Esophagus muscularis mucosa (tissue), 4 donors: Measurements from ENCODE around the gene DENND4C. TPM values are rescaled to one million over a fixed set of nuclear protein-coding genes. Genes with fewer than 3 reads are reported as not detected.

Source experiments
- DNase-seq: peaks from one replicate; pipeline ENCODE4 v3.0.0-alpha.2; 2017; ENCODE audit errors: extremely low spot score
- H3K27ac ChIP-seq, 4 donors: fragments of 200-600 bp; sonication (generic); replicated peaks in 1 of 4; 1 replicate in 3 of 4; 2 replicates in 1 of 4; pipeline ENCODE4 v1.5.1; 2016 to 2019; ENCODE audit warnings: mild to moderate bottlenecking in 1 of 4
- H3K27me3 ChIP-seq, 4 donors: fragments of 200-600 bp; sonication (generic); one replicate each; pipeline versions ENCODE4 v1.5.1 to v1.6.0; 2016 to 2019
- H3K36me3 ChIP-seq, 4 donors: fragments of 200-600 bp; sonication (generic); one replicate each; pipeline ENCODE4 v1.5.1; 2016 to 2019
- H3K4me1 ChIP-seq, 4 donors: fragments of 200-600 bp; sonication (generic); one replicate each; pipeline ENCODE4 v1.5.1; 2016 to 2019
- H3K4me3 ChIP-seq, 4 donors: fragments of 200-600 bp; sonication (generic); 1 replicate in 2 of 4; 2 replicates in 2 of 4; pipeline ENCODE4 v1.5.1; 2016 to 2019; ENCODE audit warnings: mild to moderate bottlenecking in 4 of 4, moderate library complexity in 1 of 4
- H3K9me3 ChIP-seq, 4 donors: fragments of 200-600 bp; sonication (generic); 1 replicate in 3 of 4; 2 replicates in 1 of 4; pipeline ENCODE4 v1.5.1; 2016 to 2019
- EP300 ChIP-seq: sonication (generic); formaldehyde crosslinking; IDR thresholded peaks from one replicate; pipeline ENCODE4 v1.6.1; 2017; ENCODE audit warnings: antibody characterized with exemption
- POLR2A ChIP-seq: fragments of 450-650 bp; IDR thresholded peaks from one replicate; pipeline ENCODE4 v1.6.1; 2017; ENCODE audit warnings: antibody characterized with exemption, moderate library complexity, mild to moderate bottlenecking, low read depth
- POLR2AphosphoS5 ChIP-seq, 2 donors: sonication (generic); formaldehyde crosslinking; IDR thresholded peaks; one replicate each; pipeline ENCODE4 v1.6.1; 2017; ENCODE audit warnings: antibody characterized with exemption in 2 of 2
- WGBS: methylation state at CpG from one replicate; pipeline ENCODE4 v1.1.5; 2018; 5-methylcytosine and 5-hydroxymethylcytosine counted together
- intact Hi-C: fragments of 100-400 bp; cut with DNase I; formaldehyde crosslinking; loops from one replicate; pipeline ENCODE4 v1.15.1; 2023
- total RNA-seq, 4 donors: library from RNA; depleted of rRNA; stranded (reverse); fragments of >200 nt; gene quantifications; one replicate each; pipeline versions ENCODE4 v1.1.0 to v1.2.1, GENCODE V29; 2016
- TF ChIP-seq, protein P1 (sequence below), 3 experiments: fragments of 200-600 bp in 2 of 3; fragments of 450-650 bp in 1 of 3; sonication (generic) in 2 of 3; IDR thresholded peaks; one replicate each; pipeline ENCODE4 v1.5.1; 2017 to 2019; ENCODE audit warnings: antibody characterized with exemption in 3 of 3, mild to moderate bottlenecking in 2 of 3, moderate library complexity in 1 of 3

DENND4C gene
- total RNA-seq, 4 donors from 2014 or later: 59.1 to 97.3 (median 88.1) TPM

DNA sequence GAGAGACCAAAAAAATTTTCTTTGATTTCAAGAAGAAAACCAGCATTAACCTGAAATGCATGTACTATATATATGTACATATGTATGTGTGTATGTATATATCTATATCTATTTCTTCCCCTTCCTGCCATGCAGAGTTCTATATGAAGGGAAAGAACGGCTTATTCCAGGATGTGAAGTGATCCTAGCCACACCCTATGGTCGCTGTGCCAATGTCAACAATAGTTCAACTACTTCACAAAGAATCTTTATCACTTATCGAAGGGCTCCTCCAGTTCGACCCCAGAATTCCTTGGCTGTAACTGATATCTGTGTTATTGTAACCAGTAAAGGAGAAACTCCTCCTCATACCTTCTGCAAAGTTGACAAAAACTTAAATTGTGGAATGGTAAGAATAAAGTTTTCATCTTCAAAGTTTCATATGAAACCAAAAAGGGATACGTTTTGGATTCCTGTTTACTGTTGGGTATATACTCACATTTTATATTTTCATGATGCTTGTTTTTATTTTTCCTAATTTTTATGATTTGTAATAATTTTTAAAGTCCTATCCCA lies 56.2 kb downstream of the DENND4C start:
- TF ChIP-seq POLR2AphosphoS5 (IDR thresholded peaks at IDR 0.05): no peak
- TF ChIP-seq, protein P1, sequence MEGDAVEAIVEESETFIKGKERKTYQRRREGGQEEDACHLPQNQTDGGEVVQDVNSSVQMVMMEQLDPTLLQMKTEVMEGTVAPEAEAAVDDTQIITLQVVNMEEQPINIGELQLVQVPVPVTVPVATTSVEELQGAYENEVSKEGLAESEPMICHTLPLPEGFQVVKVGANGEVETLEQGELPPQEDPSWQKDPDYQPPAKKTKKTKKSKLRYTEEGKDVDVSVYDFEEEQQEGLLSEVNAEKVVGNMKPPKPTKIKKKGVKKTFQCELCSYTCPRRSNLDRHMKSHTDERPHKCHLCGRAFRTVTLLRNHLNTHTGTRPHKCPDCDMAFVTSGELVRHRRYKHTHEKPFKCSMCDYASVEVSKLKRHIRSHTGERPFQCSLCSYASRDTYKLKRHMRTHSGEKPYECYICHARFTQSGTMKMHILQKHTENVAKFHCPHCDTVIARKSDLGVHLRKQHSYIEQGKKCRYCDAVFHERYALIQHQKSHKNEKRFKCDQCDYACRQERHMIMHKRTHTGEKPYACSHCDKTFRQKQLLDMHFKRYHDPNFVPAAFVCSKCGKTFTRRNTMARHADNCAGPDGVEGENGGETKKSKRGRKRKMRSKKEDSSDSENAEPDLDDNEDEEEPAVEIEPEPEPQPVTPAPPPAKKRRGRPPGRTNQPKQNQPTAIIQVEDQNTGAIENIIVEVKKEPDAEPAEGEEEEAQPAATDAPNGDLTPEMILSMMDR (IDR thresholded peaks at IDR 0.05): no peak
- TF ChIP-seq POLR2A: no peak
- TF ChIP-seq EP300: no peak
- H3K27me3 ChIP-seq: no peaks in the 10 kb centered on the region
- 62% methylated on average over 5 of the region's 5 CpGs for whole genome bisulfite sequencing
- no peak for DNase-seq
- peaks cover 17 to 39% (median 27%) of the 10 kb centered on the region in 4 donors for H3K4me1 ChIP-seq
- H3K4me3 ChIP-seq: no peak overlapping the region
- H3K36me3 ChIP-seq: peaks cover 8 to 29% (median 18%) of the 10 kb centered on the region in 4 donors
- intact Hi-C loops: no loop called here
- H3K9me3 ChIP-seq: no peaks in the 10 kb centered on the region
- no peak overlapping the region for H3K27ac ChIP-seq

DNA sequence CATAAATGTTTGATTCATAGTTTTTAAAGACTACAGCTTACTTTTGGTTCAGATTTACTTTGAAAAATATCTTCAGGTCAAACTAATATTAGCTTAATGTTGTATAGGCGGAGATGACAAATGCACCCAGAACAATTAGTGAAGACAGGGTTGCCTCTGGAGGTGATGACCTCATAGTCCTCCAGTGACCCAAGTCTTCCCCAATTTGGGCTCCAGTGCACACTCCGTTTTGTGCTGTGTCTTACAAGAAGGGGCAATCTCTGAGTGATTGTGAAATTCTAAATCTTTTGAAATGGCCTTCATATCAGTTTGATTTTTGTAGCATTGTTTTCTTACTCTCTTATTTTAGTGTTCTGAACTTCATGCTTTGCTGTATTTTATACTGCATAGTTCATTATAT lies 57.6 kb downstream of the DENND4C start:
- WGBS: 90% methylated on average over 2 of the region's 2 CpGs
- no peaks in the 10 kb centered on the region for H3K9me3 ChIP-seq
- peaks cover 16 to 43% (median 29%) of the 10 kb centered on the region in 4 donors for H3K36me3 ChIP-seq
- intact Hi-C loops: no loop called here
- TF ChIP-seq, protein P1 (IDR thresholded peaks at IDR 0.05): no peak
- TF ChIP-seq EP300 (no peak), POLR2A (no peak), POLR2AphosphoS5 (IDR thresholded peaks at IDR 0.05) (no peak)
- H3K4me3 ChIP-seq: no peak overlapping the region
- no peak overlapping the region for H3K27ac ChIP-seq
- H3K27me3 ChIP-seq: no peaks in the 10 kb centered on the region
- DNase-seq: no peak
- peaks cover 17 to 39% (median 27%) of the 10 kb centered on the region in 4 donors for H3K4me1 ChIP-seq

DNA sequence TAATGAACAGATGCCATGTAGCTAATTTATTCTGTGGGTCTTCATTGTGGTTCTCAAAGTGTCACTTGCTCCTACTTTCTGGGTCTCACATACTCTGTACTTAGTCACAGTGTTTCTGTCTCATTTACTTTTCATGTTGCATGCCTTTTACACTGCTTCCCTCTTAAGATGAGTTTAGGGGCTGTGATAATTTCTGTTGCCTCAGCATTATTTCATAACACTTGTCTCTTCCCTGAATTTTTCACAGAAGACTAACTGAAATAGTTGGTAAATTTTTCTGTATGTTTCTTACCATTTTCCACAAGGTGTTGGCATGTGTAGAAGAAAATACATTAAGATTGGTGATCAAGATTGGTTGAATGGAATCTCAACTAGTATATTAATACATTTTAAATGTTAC lies 59.6 kb downstream of the DENND4C start:
- TF ChIP-seq POLR2A (no peak), EP300 (no peak), POLR2AphosphoS5 (IDR thresholded peaks at IDR 0.05) (no peak)
- TF ChIP-seq, protein P1 (IDR thresholded peaks at IDR 0.05): no peak
- peaks cover 16 to 28% (median 21%) of the 10 kb centered on the region in 4 donors for H3K4me1 ChIP-seq
- H3K36me3 ChIP-seq: peaks cover 16 to 63% (median 32%) of the 10 kb centered on the region in 4 donors
- no peak overlapping the region for H3K27ac ChIP-seq
- intact Hi-C loops: no loop called here
- H3K4me3 ChIP-seq: no peak overlapping the region
- no peaks in the 10 kb centered on the region for H3K9me3 ChIP-seq
- no peaks in the 10 kb centered on the region for H3K27me3 ChIP-seq
- no peak for DNase-seq

DNA sequence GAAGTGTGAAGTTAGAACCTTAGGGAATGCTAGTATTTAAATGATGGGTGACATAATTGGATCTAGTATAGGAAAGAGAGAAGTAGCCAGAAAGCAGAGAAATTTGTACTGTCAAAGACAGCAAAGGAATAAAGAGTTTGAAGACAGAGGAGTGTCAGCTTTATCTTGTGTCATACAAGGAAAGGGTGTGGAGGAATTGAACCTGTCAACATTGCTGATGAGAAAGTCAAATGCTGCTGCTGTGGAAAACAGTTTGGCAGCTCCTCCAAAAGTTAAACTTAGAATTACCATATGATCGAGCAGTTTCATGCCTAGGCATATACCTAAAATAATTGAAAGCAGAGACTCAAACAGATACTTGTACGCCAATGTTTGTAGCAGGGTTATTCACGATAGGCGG lies 63.7 kb downstream of the DENND4C start:
- Histone ChIP-seq H3K4me3 (no peak overlapping the region), H3K9me3 (no peaks in the 10 kb centered on the region), H3K4me1 (no peaks in the 10 kb centered on the region), H3K27me3 (no peaks in the 10 kb centered on the region), H3K27ac (no peak overlapping the region), H3K36me3 (peaks cover 20 to 82% (median 53%) of the 10 kb centered on the region in 4 donors)
- DNase-seq: no peak
- WGBS: 90% methylated on average over 4 of the region's 4 CpGs
- intact Hi-C loops: no loop called here
- TF ChIP-seq POLR2AphosphoS5 (IDR thresholded peaks at IDR 0.05) (no peak), POLR2A (no peak), EP300 (no peak)
- TF ChIP-seq, protein P1 (IDR thresholded peaks at IDR 0.05): no peak
